ENCODE data around the gene SCN8A.

Gene SCN8A

GRCh38 chr12:51834411-51834810 is 243.4 kb downstream of the SCN8A start:
- no peak for DNase-seq (ENCODE audit: low spot score)

- no peak for DNase-seq (ENCODE audit: low spot score)
Measured at GRCh38 chr12:51836041-51836826, 245.2 kb downstream of the SCN8A start.

GRCh38 chr12:51836827-51837173 is 245.8 kb downstream of the SCN8A start:
- DNase-seq (ENCODE audit: low spot score), result no peak

- DNase-seq (ENCODE audit: low spot score), result no peak
Measured at GRCh38 chr12:51837286-51837685, 246.3 kb downstream of the SCN8A start.

DNA sequence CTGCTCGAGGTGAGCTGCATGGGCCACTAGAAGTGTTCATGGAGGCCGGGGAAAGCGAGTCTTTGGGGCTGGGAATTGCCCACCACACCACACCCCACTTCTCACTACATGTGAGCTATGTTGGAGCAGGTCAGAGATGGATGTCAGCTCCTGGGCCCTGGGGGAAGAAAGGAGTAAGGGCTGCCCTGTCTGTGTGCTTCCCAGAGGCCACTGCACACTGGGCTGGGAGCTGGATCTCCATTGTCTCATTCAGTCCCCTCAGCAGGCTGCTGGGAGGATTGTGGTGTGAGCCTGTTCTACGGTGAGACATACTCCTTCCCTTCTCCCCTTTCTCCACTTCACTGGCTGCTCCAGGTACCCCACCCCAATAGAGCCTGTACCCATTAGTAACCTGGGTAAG is 247.0 kb downstream of the SCN8A start:
- no peak for DNase-seq (ENCODE audit: low spot score)

GRCh38 chr12:51838762-51839161 is 247.7 kb downstream of the SCN8A start:
- no peak for DNase-seq (ENCODE audit: low spot score)

DNA sequence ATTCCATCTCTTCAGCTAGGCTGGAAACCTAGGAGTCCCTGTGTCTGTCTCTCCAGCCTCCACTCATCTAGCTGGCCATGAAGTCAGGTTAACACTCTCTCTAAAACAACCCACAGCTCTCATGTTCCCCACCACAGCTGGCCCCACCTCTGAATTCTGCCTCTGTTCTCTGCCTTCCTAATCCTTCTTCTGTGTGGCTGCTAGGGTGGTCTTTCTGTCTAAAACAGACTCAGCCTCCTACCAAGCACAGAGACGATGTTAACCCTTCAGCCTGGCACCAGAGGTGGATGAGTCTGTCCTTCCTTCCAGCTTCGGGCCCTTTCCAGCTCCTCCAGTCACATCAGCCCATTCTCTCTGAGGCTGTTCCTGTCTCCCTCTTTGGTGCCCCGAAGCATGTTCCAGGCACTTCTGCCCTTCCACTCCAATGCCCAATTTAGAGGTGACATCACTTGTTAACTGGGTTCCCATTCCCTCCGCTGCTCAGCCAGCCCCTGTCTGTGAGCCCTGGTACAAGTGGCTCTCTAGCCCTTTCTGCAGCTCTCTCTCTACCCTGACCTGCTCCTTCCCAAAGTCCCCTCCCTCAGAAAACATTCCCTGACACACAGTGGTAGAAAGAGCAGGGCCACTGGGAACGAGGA is 248.4 kb downstream of the SCN8A start:
- no peak for DNase-seq (ENCODE audit: low spot score)

DNA sequence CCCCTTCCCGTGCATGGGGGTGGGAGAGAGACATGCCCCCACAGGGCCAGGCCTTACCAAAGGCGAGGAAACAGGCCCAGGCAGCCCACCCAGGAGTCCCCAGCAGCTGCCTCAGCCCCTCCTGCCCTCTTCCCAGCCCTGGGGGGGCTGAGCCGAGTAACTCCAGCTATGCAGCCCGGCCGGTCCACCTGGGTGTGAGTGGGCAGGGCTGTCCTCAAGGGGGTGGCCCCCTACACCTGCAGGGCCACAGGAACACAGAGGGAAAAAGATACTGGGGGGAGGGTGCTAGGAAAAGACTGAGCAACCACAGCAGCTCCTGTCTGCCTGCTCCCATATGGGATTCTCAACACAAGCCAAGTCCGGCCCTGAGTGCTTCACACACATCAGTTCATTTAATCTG is 249.9 kb downstream of the SCN8A start:
- no peak for DNase-seq (ENCODE audit: low spot score)

GRCh38 chr12:51841727-51842126 is 250.7 kb downstream of the SCN8A start:
- no peak for DNase-seq (ENCODE audit: low spot score)

- DNase-seq (ENCODE audit: low spot score), result no peak
Measured at GRCh38 chr12:51844854-51845253, 253.8 kb downstream of the SCN8A start.

DNA sequence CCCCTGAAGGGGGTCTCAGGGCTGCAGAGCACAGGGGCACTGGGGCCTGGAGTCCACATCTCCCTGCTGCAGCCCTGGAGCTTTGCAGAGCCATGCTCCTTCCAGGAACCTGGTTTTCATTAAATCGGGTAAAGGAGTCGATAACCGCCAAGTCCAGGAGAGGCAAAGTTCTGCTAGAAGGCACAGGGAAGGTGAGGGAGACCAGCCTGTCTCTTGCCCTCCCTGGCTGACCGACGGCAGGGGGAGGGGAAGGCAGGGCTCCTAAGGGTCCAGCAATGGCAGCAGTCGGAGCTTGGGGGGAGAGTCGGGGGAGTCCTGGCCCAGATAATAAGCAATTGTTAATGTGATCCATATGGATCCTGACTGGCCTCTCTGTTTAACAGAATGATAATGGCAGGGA is 254.4 kb downstream of the SCN8A start:
- DNase-seq (ENCODE audit: low spot score), result no peak

DNA sequence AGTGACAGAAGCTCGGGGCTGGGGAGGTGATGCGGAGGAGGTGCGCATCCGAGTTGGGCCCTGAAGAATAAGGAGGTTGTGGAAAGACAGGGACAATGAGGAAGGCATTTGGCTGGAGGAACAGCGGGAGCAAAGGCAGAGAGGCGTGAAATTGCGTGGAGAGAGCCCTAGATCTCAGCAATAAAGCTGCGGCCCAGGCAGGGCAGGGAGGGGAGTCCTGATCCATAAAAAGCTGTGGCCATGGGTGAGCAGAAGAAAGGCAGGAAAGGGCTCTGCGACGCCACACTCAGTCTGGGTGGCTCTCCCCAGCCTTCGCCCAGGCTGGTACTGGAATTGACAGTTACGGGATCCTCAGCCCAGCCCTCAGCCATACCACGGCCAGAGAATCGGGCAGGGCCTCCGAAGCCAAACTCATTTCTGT is 255.2 kb downstream of the SCN8A start:
- no peak for DNase-seq (ENCODE audit: low spot score)

DNA sequence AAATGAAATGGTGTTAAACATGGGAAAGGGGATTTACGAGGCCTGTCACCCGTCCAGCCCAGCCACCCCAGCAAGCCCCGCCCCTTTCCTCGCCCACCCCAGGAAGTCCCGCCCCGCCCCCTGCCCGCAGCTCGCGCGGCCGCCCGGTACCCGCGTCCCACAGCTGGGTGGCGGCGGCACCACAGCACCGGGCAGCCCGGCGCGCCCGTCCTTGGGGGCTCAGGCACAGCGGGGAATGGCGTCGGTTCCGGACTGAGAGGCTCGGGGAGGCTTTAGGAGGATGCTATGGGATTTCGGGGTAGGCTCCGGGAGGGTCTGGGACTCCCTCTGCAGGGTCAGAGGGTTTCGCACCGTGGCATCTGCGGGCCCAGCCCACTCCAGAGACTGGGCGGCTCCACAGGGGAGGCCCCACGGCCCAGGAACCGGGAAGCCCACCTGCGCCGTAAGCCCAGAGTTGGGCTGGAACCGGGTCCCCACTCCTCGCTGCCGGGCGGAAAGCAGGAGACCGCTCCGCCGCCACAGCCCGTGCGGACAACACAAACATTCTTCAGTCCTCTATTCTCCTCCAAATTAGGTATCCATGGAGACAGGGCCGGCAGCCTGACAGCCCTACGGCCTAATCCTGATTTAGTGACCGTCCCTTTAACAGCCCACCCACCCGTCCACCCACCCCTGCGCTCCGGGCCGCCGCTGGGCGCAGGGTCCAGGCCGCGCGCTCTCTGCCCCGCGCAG is 256.0 kb downstream of the SCN8A start:
- DNase-seq (ENCODE audit: low spot score), result peak; percentile 72

DNA sequence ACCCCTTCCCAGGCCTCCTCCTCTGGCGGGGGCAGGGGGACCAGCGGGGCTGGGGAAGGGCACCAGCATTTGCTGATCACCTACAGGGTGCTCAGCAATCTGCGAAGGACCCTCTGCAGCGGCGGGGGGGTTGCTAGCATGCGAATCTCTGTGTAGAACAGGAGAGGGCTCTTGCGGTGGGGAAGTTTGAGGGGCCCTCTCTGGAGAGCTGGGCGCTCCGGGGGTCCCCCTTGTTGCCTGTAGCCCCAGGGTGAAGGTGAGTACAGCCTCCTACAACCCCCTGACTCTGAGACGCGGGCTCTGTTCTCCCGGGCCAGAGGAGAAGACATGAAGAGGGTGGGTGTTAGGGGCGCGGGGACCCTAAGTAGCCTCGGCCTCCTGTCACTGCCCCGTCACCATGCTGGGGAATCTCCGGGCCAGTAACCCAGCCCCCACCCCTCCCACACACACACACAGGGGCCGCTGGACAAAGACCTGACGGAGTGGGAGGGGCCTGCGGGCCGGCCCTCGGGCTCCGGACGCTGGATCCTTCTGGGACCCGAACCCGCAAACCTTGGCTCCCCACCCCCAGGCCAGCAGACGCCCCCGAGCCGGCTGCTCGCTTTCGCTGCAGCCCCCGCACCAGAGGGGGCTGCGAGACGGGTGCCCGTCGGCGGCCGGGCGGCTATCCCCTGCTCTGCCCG is 256.8 kb downstream of the SCN8A start:
- DNase-seq (ENCODE audit: low spot score), result peak; percentile 55

GRCh38 chr12:51848326-51848727 is 257.3 kb downstream of the SCN8A start, which contains the start of gene FIGNL2:
TSS of gene FIGNL2 (minus strand) at chr12:51848718. CDS start at chr12:51822413, 26,305 bp downstream.
- DNase-seq (ENCODE audit: low spot score), result peak; percentile 53

DNA sequence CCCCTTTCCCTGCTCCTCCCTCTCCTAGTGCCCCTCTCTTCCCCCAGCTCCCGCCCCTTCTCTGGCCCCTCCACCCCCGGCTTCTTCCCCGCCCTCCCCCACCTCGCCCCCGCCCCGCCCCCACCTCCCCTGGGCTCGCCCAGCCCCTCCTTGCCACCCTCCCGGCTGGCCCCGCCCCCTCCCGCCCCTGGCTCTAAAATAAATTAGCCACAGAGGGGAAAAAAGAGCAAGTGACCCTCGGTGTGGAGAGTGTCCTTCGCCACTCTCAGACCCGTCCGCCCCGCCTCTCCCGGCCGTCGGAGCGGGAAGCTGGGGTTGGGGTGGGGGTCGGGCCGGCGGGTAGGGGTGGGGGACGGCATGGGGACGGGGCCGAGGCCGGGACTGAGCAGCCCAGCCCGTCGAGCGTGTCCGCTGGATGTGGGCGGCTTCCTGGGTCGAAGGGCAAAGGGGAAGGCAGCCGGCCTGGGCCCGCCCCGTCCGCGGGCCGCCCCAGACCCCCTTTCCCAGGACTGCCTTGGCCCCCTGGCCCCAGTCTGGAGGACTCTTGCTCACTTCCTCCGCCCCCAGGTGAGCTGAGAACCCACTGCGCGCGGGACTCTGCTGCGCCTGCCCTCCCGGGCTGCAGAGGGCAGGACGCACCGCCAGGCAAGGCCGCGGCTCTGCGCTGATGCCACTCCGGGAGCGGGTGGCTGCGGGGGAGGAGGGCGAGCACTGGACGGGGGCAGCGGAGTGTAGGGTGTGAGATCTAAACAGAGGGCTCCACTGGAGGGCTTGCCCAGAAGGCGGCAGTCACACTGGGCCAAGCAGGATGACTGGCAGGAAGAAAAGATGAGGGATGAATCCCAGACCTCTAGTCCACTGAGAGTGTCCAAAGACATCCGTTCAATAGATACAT is 258.1 kb downstream of the SCN8A start:
- no peak for DNase-seq (ENCODE audit: low spot score)

DNA sequence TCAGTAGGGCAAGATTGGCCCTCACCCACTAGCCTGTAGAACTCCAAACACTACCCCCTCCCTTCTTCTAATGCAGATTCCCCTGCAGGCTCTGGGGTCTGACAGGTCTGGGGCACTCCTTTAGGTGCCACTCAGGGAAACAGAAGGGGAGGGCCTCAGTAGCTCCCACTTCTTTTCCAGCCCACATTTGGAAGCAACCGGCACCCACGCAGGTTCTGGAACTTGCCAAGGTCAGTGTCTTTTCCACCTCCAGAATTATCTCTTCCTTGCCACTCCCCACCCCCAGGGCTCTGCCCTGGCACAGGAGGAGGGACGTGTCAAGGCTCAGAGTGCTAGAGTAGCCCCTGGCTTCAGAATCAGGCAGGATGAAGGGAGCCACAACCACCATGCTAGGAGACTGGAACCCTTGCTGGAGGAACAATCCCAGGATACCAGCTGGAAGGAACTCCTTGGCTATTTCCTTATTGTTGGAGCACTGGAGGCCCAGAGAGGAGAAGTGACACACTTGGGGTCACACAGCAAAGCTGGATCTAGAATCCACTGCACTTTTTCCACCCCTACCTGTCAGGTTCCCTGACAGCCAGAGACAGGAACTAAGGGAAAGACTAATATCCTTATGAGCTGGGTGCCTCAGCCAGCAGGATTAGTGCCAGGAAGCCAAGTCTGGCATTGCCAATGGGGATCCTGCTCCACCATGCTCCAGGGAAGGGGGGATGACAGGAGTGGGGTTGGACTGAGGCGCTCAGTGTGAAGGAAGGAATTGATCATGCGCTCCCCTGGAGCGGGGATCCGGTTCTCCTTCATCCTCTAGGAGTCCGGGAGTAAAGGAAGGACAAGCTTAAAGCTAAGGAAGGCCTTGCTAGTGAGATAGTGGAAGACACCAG is 259.3 kb downstream of the SCN8A start:
- no peak for DNase-seq (ENCODE audit: low spot score)

GRCh38 chr12:51850965-51851299 is 259.9 kb downstream of the SCN8A start:
- DNase-seq (ENCODE audit: low spot score), result no peak

DNA sequence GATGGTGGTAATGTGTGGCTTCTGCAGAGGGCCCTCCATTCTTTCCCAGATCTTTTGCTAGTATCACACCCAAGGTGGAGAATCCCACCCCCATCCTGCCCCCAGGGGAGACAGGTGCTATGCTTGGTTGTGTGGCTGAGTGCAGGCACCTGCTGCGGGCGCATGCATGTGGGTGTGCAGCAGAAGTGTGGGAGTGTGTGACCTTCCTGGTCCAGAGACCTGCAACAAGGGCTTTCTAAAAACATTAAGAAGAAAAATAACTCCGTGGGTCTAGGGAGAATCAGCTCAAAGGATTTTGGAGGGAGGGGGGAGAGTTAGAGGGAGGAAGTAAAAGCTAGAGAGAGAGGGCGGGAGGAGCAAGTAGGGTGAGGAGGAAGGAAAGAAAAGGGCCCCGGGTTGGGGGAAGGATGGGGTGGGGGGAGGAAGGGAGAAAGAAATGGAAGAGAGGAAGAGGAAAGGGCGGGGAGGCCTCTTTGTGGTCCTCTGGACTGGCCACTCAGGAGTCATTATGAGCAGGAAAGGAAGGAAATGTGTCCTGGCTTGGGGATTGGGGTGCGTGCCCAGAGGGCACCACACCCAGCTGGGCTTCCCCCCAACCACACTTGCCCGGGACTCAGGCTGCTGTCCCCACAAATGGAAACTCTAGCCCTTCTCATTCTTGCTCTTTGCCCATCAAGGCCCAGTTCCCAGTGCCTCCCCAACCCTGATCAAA is 260.5 kb downstream of the SCN8A start:
- DNase-seq (ENCODE audit: low spot score), result no peak

Measured in D341Med (cell line).